K562 (cell line): ENCODE measurements around the gene HP1BP3.

Source experiments
- ATF7 ChIP-seq: fragments of 450-650 bp; IDR thresholded peaks from 2 replicates; pipeline ENCODE4 v1.7.1; 2014; ENCODE audit warnings: mild to moderate bottlenecking, moderate library complexity
- DACH1 ChIP-seq: fragments of 450-650 bp; IDR thresholded peaks from 2 replicates; pipeline ENCODE4 v1.6.1; 2018; ENCODE audit not compliant: partially characterized antibody
- FOXA3 ChIP-seq, 2 experiments: fragments of 450-650 bp in 1 of 2; sonication (generic) in 1 of 2; formaldehyde crosslinking; IDR thresholded peaks in 1 of 2; conservative IDR thresholded peaks in 1 of 2; 2 replicates each; pipeline versions ENCODE4 v1.4.0 to v1.8.0; 2020 to 2022; ENCODE audit warnings: mild to moderate bottlenecking in 2 of 2, missing genetic modification reagents in 1 of 2
- POLR2A ChIP-seq: fragments of 450-650 bp; conservative IDR thresholded peaks from 2 replicates; pipeline ENCODE4 v1.6.1; 2016
- PPARD ChIP-seq: fragments of 250-450 bp; sonication (Bioruptor Pico); IDR thresholded peaks from 2 replicates; pipeline ENCODE4 v1.8.0; 2022; ENCODE audit warnings: inconsistent platforms, mild to moderate bottlenecking, moderate library complexity
- PRMT5 ChIP-seq: sonication (generic); formaldehyde crosslinking; IDR thresholded peaks from 2 replicates; pipeline ENCODE4 v1.5.0; 2020; ENCODE audit warnings: missing genetic modification reagents
- SMAD3 ChIP-seq: fragments of 450-650 bp; formaldehyde crosslinking; conservative IDR thresholded peaks from 2 replicates; pipeline ENCODE4 v1.4.0; 2020; ENCODE audit warnings: mild to moderate bottlenecking
- ZNF3 ChIP-seq: fragments of 250-450 bp; sonication (Bioruptor Pico); IDR thresholded peaks from 2 replicates; pipeline ENCODE4 v1.5.0; 2021; ENCODE audit warnings: mild to moderate bottlenecking, moderate library complexity
- TF ChIP-seq, protein P1 (sequence below): fragments of 450-650 bp; IDR thresholded peaks from 2 replicates; pipeline ENCODE4 v1.6.1; 2017; ENCODE audit warnings: antibody characterized with exemption
- TF ChIP-seq, protein P2 (sequence below), 3 experiments: fragments of 200-800 bp in 1 of 3; fragments of 250-450 bp in 1 of 3; fragments of 450-650 bp in 1 of 3; sonication (Bioruptor Pico) in 1 of 3; sonication (Bioruptor generic) in 1 of 3; formaldehyde crosslinking in 1 of 3; IDR thresholded peaks; 2 replicates each; pipeline versions ENCODE4 v1.6.1 to v1.8.0; 2016 to 2022; ENCODE audit warnings: mild to moderate bottlenecking in 2 of 3, missing genetic modification characterization in 2 of 3, missing compliant biosample characterization in 1 of 3, moderate library complexity in 1 of 3
- TF ChIP-seq, protein P3 (sequence below), 3 experiments: IDR thresholded peaks in 2 of 3; conservative IDR thresholded peaks in 1 of 3; 2 replicates each; pipeline ENCODE4 v1.5.1; 2011 to 2012; ENCODE audit warnings: low read length in 3 of 3, mild to moderate bottlenecking in 3 of 3, control low read depth in 2 of 3, improper control_type of control experiment in 1 of 3, inconsistent platforms in 1 of 3, low read depth in 1 of 3, mixed read lengths in 1 of 3, moderate library complexity in 1 of 3; ENCODE audit not compliant: insufficient read depth in 2 of 3
- TF ChIP-seq, protein P4 (sequence below): sonication (generic); formaldehyde crosslinking; IDR thresholded peaks from 2 replicates; pipeline ENCODE4 v1.8.1; 2023; ENCODE audit warnings: mild to moderate bottlenecking, missing genetic modification reagents
- TF ChIP-seq, protein P5 (sequence below): sonication (generic); formaldehyde crosslinking; IDR thresholded peaks from 2 replicates; pipeline ENCODE4 v1.8.0; 2022; ENCODE audit warnings: mild to moderate bottlenecking, missing genetic modification reagents

DNA sequence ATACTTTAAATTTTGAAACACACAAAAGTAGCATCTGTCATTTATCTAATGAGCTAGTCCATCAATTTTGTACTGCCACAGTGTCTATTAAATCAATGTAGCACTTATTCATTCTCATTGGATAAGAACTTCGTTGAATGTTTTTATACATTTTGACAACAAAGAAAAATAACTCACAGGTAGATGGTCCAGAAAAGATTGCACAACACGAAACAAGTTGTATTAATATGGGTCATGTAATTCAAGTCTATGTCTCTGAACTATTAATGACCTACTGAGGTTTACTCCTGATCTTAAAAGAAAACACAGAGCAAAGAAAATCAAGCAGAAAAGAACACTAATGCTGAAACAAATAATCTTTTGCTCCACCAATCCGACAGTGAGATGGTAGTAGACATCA lies 15.3 kb downstream of the HP1BP3 start:
- TF ChIP-seq, protein P1, sequence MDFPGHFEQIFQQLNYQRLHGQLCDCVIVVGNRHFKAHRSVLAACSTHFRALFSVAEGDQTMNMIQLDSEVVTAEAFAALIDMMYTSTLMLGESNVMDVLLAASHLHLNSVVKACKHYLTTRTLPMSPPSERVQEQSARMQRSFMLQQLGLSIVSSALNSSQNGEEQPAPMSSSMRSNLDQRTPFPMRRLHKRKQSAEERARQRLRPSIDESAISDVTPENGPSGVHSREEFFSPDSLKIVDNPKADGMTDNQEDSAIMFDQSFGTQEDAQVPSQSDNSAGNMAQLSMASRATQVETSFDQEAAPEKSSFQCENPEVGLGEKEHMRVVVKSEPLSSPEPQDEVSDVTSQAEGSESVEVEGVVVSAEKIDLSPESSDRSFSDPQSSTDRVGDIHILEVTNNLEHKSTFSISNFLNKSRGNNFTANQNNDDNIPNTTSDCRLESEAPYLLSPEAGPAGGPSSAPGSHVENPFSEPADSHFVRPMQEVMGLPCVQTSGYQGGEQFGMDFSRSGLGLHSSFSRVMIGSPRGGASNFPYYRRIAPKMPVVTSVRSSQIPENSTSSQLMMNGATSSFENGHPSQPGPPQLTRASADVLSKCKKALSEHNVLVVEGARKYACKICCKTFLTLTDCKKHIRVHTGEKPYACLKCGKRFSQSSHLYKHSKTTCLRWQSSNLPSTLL, result no peak
- TF ChIP-seq, protein P2, sequence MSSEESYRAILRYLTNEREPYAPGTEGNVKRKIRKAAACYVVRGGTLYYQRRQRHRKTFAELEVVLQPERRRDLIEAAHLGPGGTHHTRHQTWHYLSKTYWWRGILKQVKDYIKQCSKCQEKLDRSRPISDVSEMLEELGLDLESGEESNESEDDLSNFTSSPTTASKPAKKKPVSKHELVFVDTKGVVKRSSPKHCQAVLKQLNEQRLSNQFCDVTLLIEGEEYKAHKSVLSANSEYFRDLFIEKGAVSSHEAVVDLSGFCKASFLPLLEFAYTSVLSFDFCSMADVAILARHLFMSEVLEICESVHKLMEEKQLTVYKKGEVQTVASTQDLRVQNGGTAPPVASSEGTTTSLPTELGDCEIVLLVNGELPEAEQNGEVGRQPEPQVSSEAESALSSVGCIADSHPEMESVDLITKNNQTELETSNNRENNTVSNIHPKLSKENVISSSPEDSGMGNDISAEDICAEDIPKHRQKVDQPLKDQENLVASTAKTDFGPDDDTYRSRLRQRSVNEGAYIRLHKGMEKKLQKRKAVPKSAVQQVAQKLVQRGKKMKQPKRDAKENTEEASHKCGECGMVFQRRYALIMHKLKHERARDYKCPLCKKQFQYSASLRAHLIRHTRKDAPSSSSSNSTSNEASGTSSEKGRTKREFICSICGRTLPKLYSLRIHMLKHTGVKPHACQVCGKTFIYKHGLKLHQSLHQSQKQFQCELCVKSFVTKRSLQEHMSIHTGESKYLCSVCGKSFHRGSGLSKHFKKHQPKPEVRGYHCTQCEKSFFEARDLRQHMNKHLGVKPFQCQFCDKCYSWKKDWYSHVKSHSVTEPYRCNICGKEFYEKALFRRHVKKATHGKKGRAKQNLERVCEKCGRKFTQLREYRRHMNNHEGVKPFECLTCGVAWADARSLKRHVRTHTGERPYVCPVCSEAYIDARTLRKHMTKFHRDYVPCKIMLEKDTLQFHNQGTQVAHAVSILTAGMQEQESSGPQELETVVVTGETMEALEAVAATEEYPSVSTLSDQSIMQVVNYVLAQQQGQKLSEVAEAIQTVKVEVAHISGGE (CRISPR knock-in tag; IDR thresholded peaks at IDR 0.05), result no peak
- TF ChIP-seq DACH1 (no peak), FOXA3 (CRISPR knock-in tag; conservative IDR thresholded peaks at IDR 0.05 in 1 of 2, IDR thresholded peaks at IDR 0.05 in 1 of 2) (no peak), PPARD (CRISPR knock-in tag) (no peak), POLR2A (no peak), ZNF3 (CRISPR knock-in tag) (no peak), SMAD3 (CRISPR knock-in tag) (no peak), ATF7 (no peak), PRMT5 (CRISPR knock-in tag) (no peak)
- TF ChIP-seq, protein P3, sequence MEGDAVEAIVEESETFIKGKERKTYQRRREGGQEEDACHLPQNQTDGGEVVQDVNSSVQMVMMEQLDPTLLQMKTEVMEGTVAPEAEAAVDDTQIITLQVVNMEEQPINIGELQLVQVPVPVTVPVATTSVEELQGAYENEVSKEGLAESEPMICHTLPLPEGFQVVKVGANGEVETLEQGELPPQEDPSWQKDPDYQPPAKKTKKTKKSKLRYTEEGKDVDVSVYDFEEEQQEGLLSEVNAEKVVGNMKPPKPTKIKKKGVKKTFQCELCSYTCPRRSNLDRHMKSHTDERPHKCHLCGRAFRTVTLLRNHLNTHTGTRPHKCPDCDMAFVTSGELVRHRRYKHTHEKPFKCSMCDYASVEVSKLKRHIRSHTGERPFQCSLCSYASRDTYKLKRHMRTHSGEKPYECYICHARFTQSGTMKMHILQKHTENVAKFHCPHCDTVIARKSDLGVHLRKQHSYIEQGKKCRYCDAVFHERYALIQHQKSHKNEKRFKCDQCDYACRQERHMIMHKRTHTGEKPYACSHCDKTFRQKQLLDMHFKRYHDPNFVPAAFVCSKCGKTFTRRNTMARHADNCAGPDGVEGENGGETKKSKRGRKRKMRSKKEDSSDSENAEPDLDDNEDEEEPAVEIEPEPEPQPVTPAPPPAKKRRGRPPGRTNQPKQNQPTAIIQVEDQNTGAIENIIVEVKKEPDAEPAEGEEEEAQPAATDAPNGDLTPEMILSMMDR (IDR thresholded peaks at IDR 0.05 in 2 of 3, conservative IDR thresholded peaks at IDR 0.05 in 1 of 3; ENCODE audit: insufficient read depth in 2 of 3, low read depth in 1 of 3, low read length in 3 of 3), result no peak
- TF ChIP-seq, protein P4, sequence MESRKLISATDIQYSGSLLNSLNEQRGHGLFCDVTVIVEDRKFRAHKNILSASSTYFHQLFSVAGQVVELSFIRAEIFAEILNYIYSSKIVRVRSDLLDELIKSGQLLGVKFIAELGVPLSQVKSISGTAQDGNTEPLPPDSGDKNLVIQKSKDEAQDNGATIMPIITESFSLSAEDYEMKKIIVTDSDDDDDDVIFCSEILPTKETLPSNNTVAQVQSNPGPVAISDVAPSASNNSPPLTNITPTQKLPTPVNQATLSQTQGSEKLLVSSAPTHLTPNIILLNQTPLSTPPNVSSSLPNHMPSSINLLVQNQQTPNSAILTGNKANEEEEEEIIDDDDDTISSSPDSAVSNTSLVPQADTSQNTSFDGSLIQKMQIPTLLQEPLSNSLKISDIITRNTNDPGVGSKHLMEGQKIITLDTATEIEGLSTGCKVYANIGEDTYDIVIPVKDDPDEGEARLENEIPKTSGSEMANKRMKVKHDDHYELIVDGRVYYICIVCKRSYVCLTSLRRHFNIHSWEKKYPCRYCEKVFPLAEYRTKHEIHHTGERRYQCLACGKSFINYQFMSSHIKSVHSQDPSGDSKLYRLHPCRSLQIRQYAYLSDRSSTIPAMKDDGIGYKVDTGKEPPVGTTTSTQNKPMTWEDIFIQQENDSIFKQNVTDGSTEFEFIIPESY (CRISPR knock-in tag), result no peak
- TF ChIP-seq, protein P5, sequence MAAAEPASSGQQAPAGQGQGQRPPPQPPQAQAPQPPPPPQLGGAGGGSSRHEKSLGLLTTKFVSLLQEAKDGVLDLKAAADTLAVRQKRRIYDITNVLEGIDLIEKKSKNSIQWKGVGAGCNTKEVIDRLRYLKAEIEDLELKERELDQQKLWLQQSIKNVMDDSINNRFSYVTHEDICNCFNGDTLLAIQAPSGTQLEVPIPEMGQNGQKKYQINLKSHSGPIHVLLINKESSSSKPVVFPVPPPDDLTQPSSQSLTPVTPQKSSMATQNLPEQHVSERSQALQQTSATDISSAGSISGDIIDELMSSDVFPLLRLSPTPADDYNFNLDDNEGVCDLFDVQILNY (CRISPR knock-in tag), result no peak
